Measurements from ENCODE around the gene UNC5C.

Gene UNC5C

DNA sequence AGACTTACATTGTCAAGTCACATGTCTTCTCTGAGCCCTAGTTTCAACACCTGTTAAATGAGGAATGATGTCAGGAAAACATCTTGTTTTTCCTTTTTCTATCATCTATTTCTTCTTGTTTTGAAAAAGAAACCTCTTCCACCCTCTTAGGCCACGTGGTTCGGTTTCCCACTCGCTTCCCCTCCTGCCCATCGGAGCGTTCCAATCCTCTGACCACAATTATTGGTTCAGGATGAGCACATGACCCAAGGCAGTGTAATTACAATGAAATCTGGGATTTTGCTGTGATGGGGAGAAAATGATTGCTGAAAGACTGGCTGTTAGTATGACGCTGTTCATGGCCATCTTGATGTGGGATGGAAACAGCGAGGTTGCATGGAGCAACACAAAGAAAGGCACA is 186.7 kb downstream of the UNC5C start:
- no peak overlapping the region for H3K9ac ChIP-seq (ENCODE audit: low read depth in 1 of 2, low read length in 2 of 2)

GRCh38 chr4:95361696-95361965 is 187.1 kb downstream of the UNC5C start:
- H3K9me3 ChIP-seq (ENCODE audit: control insufficient read depth in 1 of 2, low read length in 2 of 2) = no peaks in the 10 kb centered on the region
- no peak overlapping the region for H3K27ac ChIP-seq (ENCODE audit: low read depth, low read length)
- no peaks in the 10 kb centered on the region for H3K36me3 ChIP-seq (ENCODE audit: control insufficient read depth in 1 of 2, insufficient read depth in 2 of 2, low read length in 2 of 2)
- no peaks in the 10 kb centered on the region for H3K4me1 ChIP-seq (ENCODE audit: control insufficient read depth in 1 of 2, insufficient read depth in 2 of 2, low read length in 2 of 2)
- H3K27me3 ChIP-seq (ENCODE audit: control insufficient read depth in 1 of 2, insufficient read depth in 2 of 2, low read length in 2 of 2) = no peaks in the 10 kb centered on the region
- H3K4me3 ChIP-seq (ENCODE audit: low read depth in 1 of 2, low read length in 2 of 2) = no peak overlapping the region
- H3K9ac ChIP-seq (ENCODE audit: low read depth in 1 of 2, low read length in 2 of 2) = no peak overlapping the region

More for the DNA sequence above, 186.7 kb downstream of the UNC5C start:
- no peaks in the 10 kb centered on the region for H3K4me1 ChIP-seq (ENCODE audit: control insufficient read depth in 1 of 2, insufficient read depth in 2 of 2, low read length in 2 of 2)
- H3K27me3 ChIP-seq (ENCODE audit: control insufficient read depth in 1 of 2, insufficient read depth in 2 of 2, low read length in 2 of 2) = no peaks in the 10 kb centered on the region
- H3K4me3 ChIP-seq (ENCODE audit: low read depth in 1 of 2, low read length in 2 of 2) = no peak overlapping the region
- H3K36me3 ChIP-seq (ENCODE audit: control insufficient read depth in 1 of 2, insufficient read depth in 2 of 2, low read length in 2 of 2) = no peaks in the 10 kb centered on the region
- H3K27ac ChIP-seq (ENCODE audit: low read depth, low read length) = no peak overlapping the region
- H3K9me3 ChIP-seq (ENCODE audit: control insufficient read depth in 1 of 2, low read length in 2 of 2) = no peaks in the 10 kb centered on the region

DNA sequence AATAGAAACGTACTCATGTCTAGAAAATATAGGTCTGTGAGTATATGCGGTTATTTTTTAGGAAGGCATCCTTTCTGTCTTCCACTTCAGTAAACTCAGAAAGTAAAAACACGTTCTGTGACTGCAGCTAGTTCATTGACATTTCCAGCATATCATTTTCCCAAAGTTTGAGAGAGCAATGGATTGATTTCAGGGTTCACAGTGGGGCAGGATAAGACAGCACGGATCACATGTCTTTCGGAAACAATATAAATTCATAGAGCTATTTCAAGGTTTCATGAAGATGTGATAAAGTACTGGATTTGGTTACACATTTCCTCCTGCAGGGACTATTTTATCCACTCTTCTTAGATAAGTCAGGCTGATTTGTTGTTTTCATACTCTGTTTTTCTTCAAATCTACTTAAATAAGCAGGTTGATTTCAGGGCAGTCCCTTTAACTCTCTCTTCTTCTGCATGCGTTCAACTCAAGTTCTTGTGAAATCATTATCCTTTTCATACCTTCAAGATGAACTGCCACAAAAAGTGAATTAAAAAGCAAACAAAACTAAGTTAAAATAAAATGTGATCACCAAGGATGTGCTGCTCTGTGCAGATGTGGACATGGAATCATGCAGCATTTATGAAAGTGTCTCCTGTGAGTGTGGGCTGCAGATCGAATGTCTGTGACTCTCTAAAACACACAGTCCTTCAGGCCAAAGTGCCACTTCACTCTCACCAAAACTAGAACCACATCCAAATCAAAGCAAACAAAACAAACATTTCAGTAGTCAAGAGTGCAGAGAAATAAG is 187.7 kb downstream of the UNC5C start:
- Histone ChIP-seq H3K27ac (ENCODE audit: low read depth, low read length) (no peak overlapping the region), H3K27me3 (ENCODE audit: control insufficient read depth in 1 of 2, insufficient read depth in 2 of 2, low read length in 2 of 2) (no peaks in the 10 kb centered on the region), H3K36me3 (ENCODE audit: control insufficient read depth in 1 of 2, insufficient read depth in 2 of 2, low read length in 2 of 2) (no peaks in the 10 kb centered on the region), H3K9me3 (ENCODE audit: control insufficient read depth in 1 of 2, low read length in 2 of 2) (no peaks in the 10 kb centered on the region), H3K9ac (ENCODE audit: low read depth in 1 of 2, low read length in 2 of 2) (no peak overlapping the region), H3K4me1 (ENCODE audit: control insufficient read depth in 1 of 2, insufficient read depth in 2 of 2, low read length in 2 of 2) (no peaks in the 10 kb centered on the region), H3K4me3 (ENCODE audit: low read depth in 1 of 2, low read length in 2 of 2) (no peak overlapping the region)

GRCh38 chr4:95360256-95360903 is 188.4 kb downstream of the UNC5C start:
- Histone ChIP-seq H3K9me3 (ENCODE audit: control insufficient read depth in 1 of 2, low read length in 2 of 2) (no peaks in the 10 kb centered on the region), H3K27me3 (ENCODE audit: control insufficient read depth in 1 of 2, insufficient read depth in 2 of 2, low read length in 2 of 2) (no peaks in the 10 kb centered on the region), H3K27ac (ENCODE audit: low read depth, low read length) (no peak overlapping the region), H3K4me1 (ENCODE audit: control insufficient read depth in 1 of 2, insufficient read depth in 2 of 2, low read length in 2 of 2) (no peaks in the 10 kb centered on the region), H3K36me3 (ENCODE audit: control insufficient read depth in 1 of 2, insufficient read depth in 2 of 2, low read length in 2 of 2) (no peaks in the 10 kb centered on the region), H3K9ac (ENCODE audit: low read depth in 1 of 2, low read length in 2 of 2) (no peak overlapping the region), H3K4me3 (ENCODE audit: low read depth in 1 of 2, low read length in 2 of 2) (no peak overlapping the region)

GRCh38 chr4:95358421-95358820 is 190.4 kb downstream of the UNC5C start:
- H3K36me3 ChIP-seq (ENCODE audit: control insufficient read depth in 1 of 2, insufficient read depth in 2 of 2, low read length in 2 of 2) = no peaks in the 10 kb centered on the region
- H3K9me3 ChIP-seq (ENCODE audit: control insufficient read depth in 1 of 2, low read length in 2 of 2) = no peaks in the 10 kb centered on the region
- no peak overlapping the region for H3K27ac ChIP-seq (ENCODE audit: low read depth, low read length)
- H3K27me3 ChIP-seq (ENCODE audit: control insufficient read depth in 1 of 2, insufficient read depth in 2 of 2, low read length in 2 of 2) = no peaks in the 10 kb centered on the region
- H3K9ac ChIP-seq (ENCODE audit: low read depth in 1 of 2, low read length in 2 of 2) = no peak overlapping the region
- no peak overlapping the region for H3K4me3 ChIP-seq (ENCODE audit: low read depth in 1 of 2, low read length in 2 of 2)
- no peaks in the 10 kb centered on the region for H3K4me1 ChIP-seq (ENCODE audit: control insufficient read depth in 1 of 2, insufficient read depth in 2 of 2, low read length in 2 of 2)

- no peaks in the 10 kb centered on the region for H3K9me3 ChIP-seq (ENCODE audit: control insufficient read depth in 1 of 2, low read length in 2 of 2)
- no peak overlapping the region for H3K27ac ChIP-seq (ENCODE audit: low read depth, low read length)
- no peak overlapping the region for H3K4me3 ChIP-seq (ENCODE audit: low read depth in 1 of 2, low read length in 2 of 2)
- H3K9ac ChIP-seq (ENCODE audit: low read depth in 1 of 2, low read length in 2 of 2) = no peak overlapping the region
- no peaks in the 10 kb centered on the region for H3K27me3 ChIP-seq (ENCODE audit: control insufficient read depth in 1 of 2, insufficient read depth in 2 of 2, low read length in 2 of 2)
- no peaks in the 10 kb centered on the region for H3K4me1 ChIP-seq (ENCODE audit: control insufficient read depth in 1 of 2, insufficient read depth in 2 of 2, low read length in 2 of 2)
- H3K36me3 ChIP-seq (ENCODE audit: control insufficient read depth in 1 of 2, insufficient read depth in 2 of 2, low read length in 2 of 2) = no peaks in the 10 kb centered on the region
These were observed 193.8 kb downstream of the UNC5C start for GRCh38 chr4:95355021-95355420.

DNA sequence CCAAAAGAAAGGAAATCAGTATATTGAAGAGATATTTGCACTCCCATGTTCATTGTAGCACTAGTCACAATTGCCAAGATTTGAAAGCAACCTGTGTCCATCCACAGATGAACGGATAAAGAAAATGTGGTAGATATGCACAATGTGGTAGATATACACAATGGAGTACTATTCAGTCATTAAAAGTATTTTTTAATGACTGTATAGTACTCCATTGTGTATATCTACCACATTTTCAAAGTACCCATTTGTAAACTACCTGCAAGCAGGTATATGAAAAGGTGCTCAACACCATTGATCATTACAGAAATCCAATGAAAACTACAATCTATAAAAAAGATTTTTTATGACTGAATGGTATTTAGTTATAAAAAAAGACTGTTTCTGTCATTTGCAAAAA is 200.4 kb downstream of the UNC5C start:
- H3K4me3 ChIP-seq (ENCODE audit: low read depth in 1 of 2, low read length in 2 of 2) = no peak overlapping the region
- H3K9ac ChIP-seq (ENCODE audit: low read depth in 1 of 2, low read length in 2 of 2) = no peak overlapping the region
- no peak overlapping the region for H3K27ac ChIP-seq (ENCODE audit: low read depth, low read length)
- H3K9me3 ChIP-seq (ENCODE audit: control insufficient read depth in 1 of 2, low read length in 2 of 2) = peaks cover 2 to 9% of the 10 kb centered on the region in 2 donors
- no peaks in the 10 kb centered on the region for H3K4me1 ChIP-seq (ENCODE audit: control insufficient read depth in 1 of 2, insufficient read depth in 2 of 2, low read length in 2 of 2)
- H3K27me3 ChIP-seq (ENCODE audit: control insufficient read depth in 1 of 2, insufficient read depth in 2 of 2, low read length in 2 of 2) = no peaks in the 10 kb centered on the region
- no peaks in the 10 kb centered on the region for H3K36me3 ChIP-seq (ENCODE audit: control insufficient read depth in 1 of 2, insufficient read depth in 2 of 2, low read length in 2 of 2)

- no peak overlapping the region for H3K27ac ChIP-seq (ENCODE audit: low read depth, low read length)
- H3K9ac ChIP-seq (ENCODE audit: low read depth in 1 of 2, low read length in 2 of 2) = no peak overlapping the region
- H3K36me3 ChIP-seq (ENCODE audit: control insufficient read depth in 1 of 2, insufficient read depth in 2 of 2, low read length in 2 of 2) = no peaks in the 10 kb centered on the region
- no peaks in the 10 kb centered on the region for H3K4me1 ChIP-seq (ENCODE audit: control insufficient read depth in 1 of 2, insufficient read depth in 2 of 2, low read length in 2 of 2)
- no peak overlapping the region for H3K4me3 ChIP-seq (ENCODE audit: low read depth in 1 of 2, low read length in 2 of 2)
- no peaks in the 10 kb centered on the region for H3K27me3 ChIP-seq (ENCODE audit: control insufficient read depth in 1 of 2, insufficient read depth in 2 of 2, low read length in 2 of 2)
- H3K9me3 ChIP-seq (ENCODE audit: control insufficient read depth in 1 of 2, low read length in 2 of 2) = peaks cover 2 to 9% of the 10 kb centered on the region in 2 donors
These were observed 205.5 kb downstream of the UNC5C start for GRCh38 chr4:95343235-95343634.

DNA sequence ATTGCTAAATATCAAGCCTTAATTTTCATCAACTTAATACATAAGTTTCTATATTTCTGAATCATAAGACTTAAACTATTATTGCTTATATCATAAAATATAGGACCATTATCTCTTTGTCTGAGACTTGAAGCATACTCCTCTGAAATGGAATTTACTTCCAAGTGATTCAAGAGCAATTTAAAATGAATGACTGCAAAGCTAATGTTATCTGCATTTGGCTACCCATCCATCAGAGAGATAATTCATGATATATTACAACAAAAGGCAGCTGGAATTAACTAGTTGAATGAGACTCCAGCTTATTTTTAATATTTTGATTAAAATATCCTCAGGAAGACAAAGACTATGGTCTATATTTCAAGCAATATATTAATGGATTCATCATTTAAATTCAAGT is 208.6 kb downstream of the UNC5C start:
- Histone ChIP-seq H3K4me1 (ENCODE audit: control insufficient read depth in 1 of 2, insufficient read depth in 2 of 2, low read length in 2 of 2) (no peaks in the 10 kb centered on the region), H3K9me3 (ENCODE audit: control insufficient read depth in 1 of 2, low read length in 2 of 2) (no peaks in the 10 kb centered on the region), H3K9ac (ENCODE audit: low read depth in 1 of 2, low read length in 2 of 2) (no peak overlapping the region), H3K27ac (ENCODE audit: low read depth, low read length) (no peak overlapping the region), H3K36me3 (ENCODE audit: control insufficient read depth in 1 of 2, insufficient read depth in 2 of 2, low read length in 2 of 2) (no peaks in the 10 kb centered on the region), H3K4me3 (ENCODE audit: low read depth in 1 of 2, low read length in 2 of 2) (no peak overlapping the region), H3K27me3 (ENCODE audit: control insufficient read depth in 1 of 2, insufficient read depth in 2 of 2, low read length in 2 of 2) (no peaks in the 10 kb centered on the region)

DNA sequence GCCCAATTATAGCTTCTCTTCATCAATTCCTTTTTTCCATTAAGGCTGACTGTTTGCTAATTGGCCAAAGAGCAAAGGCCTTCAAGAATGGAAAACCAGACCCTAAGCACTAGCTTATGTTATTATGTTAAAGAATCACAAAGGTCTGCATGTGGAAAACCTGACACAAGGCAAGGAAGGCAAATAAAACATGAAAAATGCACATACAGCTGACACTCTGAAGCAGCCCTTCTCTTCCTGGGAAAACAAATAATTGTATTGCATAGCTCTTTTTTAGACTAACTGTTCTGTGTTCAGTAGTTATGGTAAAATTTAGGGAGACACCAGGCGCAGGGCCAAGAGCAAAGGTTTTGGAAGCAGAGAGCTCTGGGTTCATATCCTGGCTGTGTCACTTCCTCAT is 223.1 kb downstream of the UNC5C start:
- Histone ChIP-seq H3K36me3 (ENCODE audit: control insufficient read depth in 1 of 2, insufficient read depth in 2 of 2, low read length in 2 of 2) (no peaks in the 10 kb centered on the region), H3K27me3 (ENCODE audit: control insufficient read depth in 1 of 2, insufficient read depth in 2 of 2, low read length in 2 of 2) (no peaks in the 10 kb centered on the region), H3K4me1 (ENCODE audit: control insufficient read depth in 1 of 2, insufficient read depth in 2 of 2, low read length in 2 of 2) (no peaks in the 10 kb centered on the region), H3K27ac (ENCODE audit: low read depth, low read length) (no peak overlapping the region), H3K4me3 (ENCODE audit: low read depth in 1 of 2, low read length in 2 of 2) (no peak overlapping the region), H3K9ac (ENCODE audit: low read depth in 1 of 2, low read length in 2 of 2) (no peak overlapping the region), H3K9me3 (ENCODE audit: control insufficient read depth in 1 of 2, low read length in 2 of 2) (no peaks in the 10 kb centered on the region)

Data from duodenal mucosa (tissue), 2 donors.